ENCODE results near the gene KLHL5.
"Not testable (repeated sequence)": the region's sequence is repeated elsewhere in the genome, so short reads cannot be mapped to it uniquely, and the experiment has no call there.

DNA sequence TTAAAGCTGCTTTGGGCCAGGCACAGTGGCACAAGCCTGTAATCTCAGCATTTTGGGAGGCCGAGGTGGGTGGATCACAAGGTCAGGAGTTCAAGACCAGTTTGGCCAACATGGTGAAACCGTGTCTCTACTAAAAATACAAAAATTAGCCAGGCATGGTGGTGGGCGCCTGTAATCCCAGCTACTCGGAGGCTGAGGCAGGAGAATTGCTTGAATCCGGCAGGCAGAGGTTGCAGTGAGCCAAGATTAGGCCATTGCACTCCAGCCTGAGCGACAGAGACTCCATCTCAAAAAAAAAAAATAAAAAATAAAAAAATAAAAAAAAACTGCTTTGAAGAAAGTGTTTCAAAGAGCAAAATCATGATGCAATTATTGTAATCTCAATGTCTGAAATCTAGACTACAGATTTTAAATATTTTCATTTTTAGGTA, 30.4 kb upstream of the KLHL5 start:
- TF ChIP-seq POLR2A (IDR thresholded peaks at IDR 0.05; ENCODE audit: low read depth, low read length); BHLHE40 (IDR thresholded peaks at IDR 0.05; ENCODE audit: low read depth, low read length); MXI1 (IDR thresholded peaks at IDR 0.05; ENCODE audit: borderline replicate concordance, low read depth, low read length); RAD21 (IDR thresholded peaks at IDR 0.05; ENCODE audit: low read length); FOS (IDR thresholded peaks at IDR 0.05; ENCODE audit: low read depth, low read length); MAFK (IDR thresholded peaks at IDR 0.05; ENCODE audit: low read depth, low read length); RCOR1 (IDR thresholded peaks at IDR 0.05; ENCODE audit: insufficient replicate concordance, low read length); CHD1 (IDR thresholded peaks at IDR 0.05; ENCODE audit: low read depth, low read length): not testable (repeated sequence)
- TF ChIP-seq, protein P1, sequence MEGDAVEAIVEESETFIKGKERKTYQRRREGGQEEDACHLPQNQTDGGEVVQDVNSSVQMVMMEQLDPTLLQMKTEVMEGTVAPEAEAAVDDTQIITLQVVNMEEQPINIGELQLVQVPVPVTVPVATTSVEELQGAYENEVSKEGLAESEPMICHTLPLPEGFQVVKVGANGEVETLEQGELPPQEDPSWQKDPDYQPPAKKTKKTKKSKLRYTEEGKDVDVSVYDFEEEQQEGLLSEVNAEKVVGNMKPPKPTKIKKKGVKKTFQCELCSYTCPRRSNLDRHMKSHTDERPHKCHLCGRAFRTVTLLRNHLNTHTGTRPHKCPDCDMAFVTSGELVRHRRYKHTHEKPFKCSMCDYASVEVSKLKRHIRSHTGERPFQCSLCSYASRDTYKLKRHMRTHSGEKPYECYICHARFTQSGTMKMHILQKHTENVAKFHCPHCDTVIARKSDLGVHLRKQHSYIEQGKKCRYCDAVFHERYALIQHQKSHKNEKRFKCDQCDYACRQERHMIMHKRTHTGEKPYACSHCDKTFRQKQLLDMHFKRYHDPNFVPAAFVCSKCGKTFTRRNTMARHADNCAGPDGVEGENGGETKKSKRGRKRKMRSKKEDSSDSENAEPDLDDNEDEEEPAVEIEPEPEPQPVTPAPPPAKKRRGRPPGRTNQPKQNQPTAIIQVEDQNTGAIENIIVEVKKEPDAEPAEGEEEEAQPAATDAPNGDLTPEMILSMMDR (conservative IDR thresholded peaks at IDR 0.05; ENCODE audit: low read depth, low read length) = not testable (repeated sequence)

Data from IMR-90 (cell line).